Natural killer cell treated with Interleukin-12 subunit alpha and Interleukin-12 subunit beta and Interleukin-15 and Interleukin-18, amount 100 ng/mL, for 72 hours (primary cell): ENCODE data around the gene GATAD2A. TPM values are rescaled to one million over a fixed set of nuclear protein-coding genes. Genes with fewer than 3 reads are reported as not detected.

ENCODE experiments used
- ATAC-seq, 2 donors: fragments of 150-1000 bp; cut with Tn5 transposase in 1 of 2; sonication (Bioruptor Pico), chemical (Tn5 transposase) in 1 of 2; 2 replicates each; pipeline ENCODE4 v1.10.0; 2021
- DNase-seq: peaks from one replicate; pipeline ENCODE4 v3.0.0; 2022; ENCODE audit warnings: low spot score
- H3K27ac Mint-ChIP-seq, 2 donors: 1 replicate in 1 of 2; 2 replicates in 1 of 2; pipeline ENCODE4 v1.8.0; 2022; ENCODE audit warnings: mixed read lengths in 2 of 2, mild to moderate bottlenecking in 1 of 2, moderate library complexity in 1 of 2
- H3K27me3 Mint-ChIP-seq, 2 donors: 1 replicate in 1 of 2; 2 replicates in 1 of 2; pipeline ENCODE4 v1.8.0; 2022; ENCODE audit warnings: mixed read lengths in 2 of 2
- H3K36me3 Mint-ChIP-seq: one replicate; pipeline ENCODE4 v1.8.0; 2022; ENCODE audit warnings: mixed read lengths
- H3K4me1 Mint-ChIP-seq, 2 donors: 1 replicate in 1 of 2; 2 replicates in 1 of 2; pipeline ENCODE4 v1.8.0; 2022; ENCODE audit warnings: low read depth in 2 of 2, mixed read lengths in 2 of 2, mild to moderate bottlenecking in 1 of 2
- H3K4me3 Mint-ChIP-seq: one replicate; pipeline ENCODE4 v1.8.0; 2022; ENCODE audit warnings: mixed read lengths
- H3K9me3 Mint-ChIP-seq: 2 replicates; pipeline ENCODE4 v1.8.0; 2022; ENCODE audit warnings: mixed read lengths
- total RNA-seq, 2 donors: library from RNA; stranded (reverse); gene quantifications; one replicate each; pipeline ENCODE4 v1.2.3, GENCODE V29; 2022

The GATAD2A gene
- total RNA-seq, 2 donors from 2014 or later, result 171 to 224 TPM

DNA sequence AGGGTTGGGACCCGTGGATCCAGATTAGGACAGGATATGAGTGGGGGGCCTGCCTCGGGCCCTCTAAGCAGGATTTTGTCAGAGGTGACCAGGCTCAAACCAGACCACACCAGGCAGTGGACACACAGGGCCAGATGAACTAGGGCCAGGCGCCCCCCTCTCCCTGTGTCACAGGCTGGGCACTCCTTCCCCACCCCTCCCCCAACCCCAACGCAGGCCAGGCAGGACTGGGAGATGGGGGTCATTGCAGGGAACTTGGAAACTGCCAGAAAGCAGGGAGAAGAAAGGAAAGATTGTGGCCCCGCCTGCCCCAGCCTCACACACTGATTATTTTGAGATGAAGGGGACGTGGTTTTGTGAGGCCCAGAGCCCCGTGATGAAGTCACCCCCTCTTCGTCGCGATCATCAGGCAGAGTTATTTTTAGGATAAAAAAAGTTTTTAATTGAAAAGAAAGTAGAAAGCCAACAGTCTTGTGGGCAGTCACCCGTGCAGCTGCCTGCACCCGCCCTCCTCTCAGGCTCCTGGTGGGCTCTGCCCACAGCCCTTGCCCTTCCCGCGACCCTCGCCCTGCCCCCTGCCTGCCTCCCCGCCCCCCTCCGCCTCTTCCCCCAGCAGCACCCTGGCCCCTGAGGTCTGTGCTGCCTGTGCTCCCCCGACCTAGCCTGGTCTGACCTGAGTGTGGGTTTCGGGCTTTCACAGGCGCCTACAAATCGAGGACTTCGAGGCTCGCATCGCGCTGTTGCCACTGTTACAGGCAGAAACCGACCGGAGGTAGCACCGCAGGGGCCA lies 121.3 kb downstream of the GATAD2A start:
- Mint-ChIP-seq H3K4me3 (no peak overlapping the region), H3K27me3 (no peaks in the 10 kb centered on the region), H3K9me3 (no peaks in the 10 kb centered on the region), H3K4me1 (peaks cover 0 to 3% of the 10 kb centered on the region in 2 donors), H3K27ac (no peak overlapping the region), H3K36me3 (no peaks in the 10 kb centered on the region)
- DNase-seq (no peak), ATAC-seq (no peak)

DNA sequence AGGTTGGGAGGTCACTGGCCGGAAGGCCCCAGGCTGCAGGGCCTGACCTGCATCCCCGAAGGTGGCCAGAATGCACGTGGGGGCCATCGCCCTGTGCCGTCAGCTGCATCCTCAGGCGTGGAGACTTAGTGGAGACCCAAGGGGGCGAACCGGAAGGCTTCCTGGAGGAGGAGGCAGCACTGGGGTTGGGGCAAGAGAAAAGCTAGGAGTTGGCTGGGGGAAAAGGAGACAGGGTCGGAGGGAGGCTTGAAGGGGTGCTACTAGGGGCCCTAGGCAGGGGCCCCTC lies 121.8 kb downstream of the GATAD2A start:
- Mint-ChIP-seq H3K9me3 (no peaks in the 10 kb centered on the region), H3K27ac (no peak overlapping the region), H3K4me1 (peaks cover 5 to 6% of the 10 kb centered on the region in 2 donors), H3K36me3 (no peaks in the 10 kb centered on the region), H3K4me3 (no peak overlapping the region), H3K27me3 (no peaks in the 10 kb centered on the region)
- DNase-seq, result no peak
- no peak for ATAC-seq

DNA sequence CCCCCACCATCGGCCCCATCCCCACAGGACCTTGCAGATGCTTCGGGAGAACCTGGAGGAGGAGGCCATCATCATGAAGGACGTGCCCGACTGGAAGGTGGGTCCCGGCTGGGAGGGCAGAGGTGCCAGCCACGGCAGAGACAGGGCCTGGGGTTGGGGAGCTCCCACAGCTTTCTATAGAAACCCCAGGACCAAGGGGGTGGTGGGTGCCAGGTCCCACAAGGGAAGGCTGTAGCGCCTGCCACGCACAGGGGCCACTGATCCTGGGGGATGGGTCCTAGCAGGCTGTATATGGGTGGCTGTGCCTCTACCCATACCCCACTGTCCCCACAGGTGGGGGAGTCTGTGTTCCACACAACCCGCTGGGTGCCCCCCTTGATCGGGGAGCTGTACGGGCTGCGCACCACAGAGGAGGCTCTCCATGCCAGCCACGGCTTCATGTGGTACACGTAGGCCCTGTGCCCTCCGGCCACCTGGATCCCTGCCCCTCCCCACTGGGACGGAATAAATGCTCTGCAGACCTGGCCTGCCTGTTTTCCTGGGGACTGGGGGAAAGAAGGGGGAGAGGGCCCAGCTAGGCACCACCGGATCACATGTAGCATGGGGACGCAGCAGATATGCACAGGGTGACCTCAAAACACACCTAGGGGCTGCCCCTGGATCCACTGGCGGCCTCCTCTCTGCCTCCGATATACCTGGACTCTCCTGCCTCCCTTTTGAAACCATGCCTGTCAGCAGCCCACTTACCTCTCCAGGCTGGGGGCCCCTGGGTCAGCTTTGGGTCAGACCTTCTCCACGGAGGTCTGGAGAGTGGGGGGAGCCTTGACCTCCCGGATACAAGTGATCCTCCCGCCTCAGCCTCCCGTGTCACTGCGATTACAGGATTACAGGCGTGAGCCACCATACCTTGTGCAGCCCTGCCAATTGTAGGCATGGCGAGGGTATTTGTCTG lies 122.5 kb downstream of the GATAD2A start:
- peak in 1 of 2 donors; percentile 7 for ATAC-seq
- Mint-ChIP-seq H3K36me3 (no peaks in the 10 kb centered on the region), H3K27me3 (no peaks in the 10 kb centered on the region), H3K4me3 (no peak overlapping the region), H3K27ac (no peak overlapping the region), H3K4me1 (peaks cover 3 to 6% of the 10 kb centered on the region in 2 donors), H3K9me3 (no peaks in the 10 kb centered on the region)
- no peak for DNase-seq

DNA sequence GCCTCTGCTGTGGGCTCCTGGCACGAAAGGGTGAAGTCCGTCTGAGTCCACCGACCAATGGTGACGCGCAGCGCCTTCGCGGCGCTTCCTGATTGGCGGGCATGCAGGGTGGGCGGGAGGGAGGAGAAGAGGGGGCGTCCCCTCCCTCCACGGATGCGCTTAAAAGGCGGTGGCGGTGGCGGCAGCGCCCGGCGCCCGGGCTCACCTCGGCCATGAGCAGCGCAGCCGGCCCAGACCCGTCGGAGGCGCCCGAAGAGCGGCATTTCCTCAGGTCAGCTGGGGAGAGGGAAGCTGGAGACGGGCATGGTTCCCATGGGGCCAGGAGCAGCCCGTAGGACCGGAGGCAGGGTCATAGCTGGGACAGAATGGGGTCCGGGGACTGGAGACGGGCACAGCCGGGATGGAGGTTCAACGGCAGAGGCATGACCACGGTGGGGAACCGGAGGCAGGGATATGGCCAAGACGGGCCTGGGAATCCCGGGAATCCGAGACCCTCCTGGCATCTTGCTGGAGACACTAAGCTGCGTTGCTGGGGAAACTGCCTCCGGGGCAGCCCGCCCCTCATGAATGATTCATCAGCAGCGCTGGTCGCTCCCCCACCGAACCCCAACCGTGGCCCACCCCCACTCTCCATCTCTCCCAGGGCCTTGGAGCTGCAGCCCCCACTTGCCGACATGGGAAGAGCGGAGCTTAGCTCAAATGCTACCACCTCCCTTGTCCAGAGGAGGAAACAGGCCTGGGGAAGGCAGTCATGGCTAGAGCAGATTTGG lies 123.4 kb downstream of the GATAD2A start, which contains the start of gene YJEFN3:
Gene YJEFN3, plus strand, starts transcription at position 191 of the 770 bp plus-strand sequence. Its CDS starts 22 bp downstream, at position 213.
- Mint-ChIP-seq H3K4me3 (no peak within 1 kb of the TSS), H3K27me3 (no peaks in the 10 kb centered on the region), H3K9me3 (no peaks in the 10 kb centered on the region), H3K4me1 (peaks cover 3 to 6% of the 10 kb centered on the region in 2 donors), H3K27ac (peak within 1 kb of the TSS in 1 of 2 donors; percentile 31), H3K36me3 (no peaks in the 10 kb centered on the region)
- no peak for ATAC-seq
- no peak for DNase-seq

DNA sequence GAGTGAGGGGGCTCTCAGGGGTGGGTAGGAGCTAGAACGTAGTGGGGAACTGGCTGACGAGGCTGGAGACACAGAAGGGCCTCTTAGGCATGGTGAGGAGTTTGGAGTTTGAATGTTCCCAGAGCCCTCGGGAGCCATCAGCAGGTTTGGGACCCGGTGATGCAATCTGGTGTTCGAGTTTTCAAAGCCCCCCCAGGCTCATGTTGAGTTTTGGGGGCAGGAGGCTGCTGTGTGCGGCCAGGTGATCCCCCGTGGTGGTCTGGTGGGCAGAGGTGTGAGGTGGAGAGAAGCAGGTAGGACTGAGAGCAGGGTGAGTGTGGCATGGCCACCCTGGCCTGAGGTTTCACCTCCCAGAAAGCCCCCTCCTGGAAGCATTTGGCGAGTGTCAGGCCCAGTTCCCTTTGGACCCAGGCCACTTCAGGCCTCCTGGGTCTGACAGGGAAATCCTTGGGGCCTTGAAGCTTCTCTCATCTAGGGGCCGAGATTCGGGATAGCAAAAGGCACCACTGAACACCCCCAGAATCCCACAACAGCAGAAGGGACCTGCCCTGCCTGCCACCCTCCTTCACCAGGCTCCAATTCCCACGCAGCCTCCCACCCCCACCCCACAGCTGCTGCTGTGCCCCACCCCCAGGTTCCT lies 124.4 kb downstream of the GATAD2A start:
- DNase-seq, result no peak
- Mint-ChIP-seq H3K4me3 (no peak overlapping the region), H3K9me3 (no peaks in the 10 kb centered on the region), H3K36me3 (no peaks in the 10 kb centered on the region), H3K27ac (peak overlapping the region in 1 of 2 donors; percentile 31), H3K4me1 (peaks cover 3 to 6% of the 10 kb centered on the region in 2 donors), H3K27me3 (no peaks in the 10 kb centered on the region)
- ATAC-seq, result no peak

DNA sequence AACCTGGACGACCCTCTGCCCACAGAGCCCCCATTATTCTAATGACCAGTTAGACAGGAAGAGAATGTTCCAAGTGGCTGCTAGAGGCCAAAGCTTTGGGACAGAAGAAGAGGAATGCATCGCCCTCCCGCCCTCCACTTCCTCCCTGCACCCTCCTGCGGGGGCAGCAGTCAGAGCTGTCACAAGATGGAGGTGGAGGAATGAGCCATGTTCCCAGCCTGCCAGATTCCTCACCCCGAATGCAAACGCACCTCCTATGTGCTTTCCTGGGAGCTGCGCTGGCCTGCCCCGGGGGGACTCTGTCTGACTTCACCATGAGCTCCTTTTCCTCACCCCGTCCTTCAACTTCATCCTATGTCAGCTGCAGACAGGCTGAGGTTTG lies 124.9 kb downstream of the GATAD2A start:
- Mint-ChIP-seq H3K27me3 (no peaks in the 10 kb centered on the region), H3K36me3 (no peaks in the 10 kb centered on the region), H3K9me3 (no peaks in the 10 kb centered on the region), H3K4me3 (no peak overlapping the region), H3K27ac (no peak overlapping the region), H3K4me1 (peaks cover 3 to 6% of the 10 kb centered on the region in 2 donors)
- DNase-seq (no peak), ATAC-seq (no peak)

DNA sequence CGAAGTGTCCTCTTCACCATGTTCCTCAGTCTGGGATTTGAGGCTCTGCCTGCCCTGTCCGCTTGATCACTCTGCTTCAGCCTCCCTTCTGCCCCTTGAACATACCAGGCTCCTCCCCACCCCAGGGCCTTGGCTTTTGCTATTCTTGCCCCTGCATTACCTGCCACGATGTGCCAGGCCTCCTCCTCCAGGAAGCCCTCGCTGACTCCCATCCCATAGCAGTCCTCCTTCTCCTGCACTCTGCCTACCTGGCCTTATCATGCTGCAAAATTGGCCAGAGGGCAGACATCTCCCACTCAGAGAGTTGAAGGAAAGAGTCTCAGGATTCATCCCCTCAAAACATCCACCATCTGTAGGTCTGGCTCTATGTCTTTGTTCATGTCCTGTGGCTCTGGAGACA lies 125.4 kb downstream of the GATAD2A start:
- H3K27ac Mint-ChIP-seq, result no peak overlapping the region
- peaks cover 3 to 6% of the 10 kb centered on the region in 2 donors for H3K4me1 Mint-ChIP-seq
- no peaks in the 10 kb centered on the region for H3K9me3 Mint-ChIP-seq
- ATAC-seq (no peak), DNase-seq (no peak)
- H3K36me3 Mint-ChIP-seq, result no peaks in the 10 kb centered on the region
- no peaks in the 10 kb centered on the region for H3K27me3 Mint-ChIP-seq
- H3K4me3 Mint-ChIP-seq, result no peak overlapping the region

DNA sequence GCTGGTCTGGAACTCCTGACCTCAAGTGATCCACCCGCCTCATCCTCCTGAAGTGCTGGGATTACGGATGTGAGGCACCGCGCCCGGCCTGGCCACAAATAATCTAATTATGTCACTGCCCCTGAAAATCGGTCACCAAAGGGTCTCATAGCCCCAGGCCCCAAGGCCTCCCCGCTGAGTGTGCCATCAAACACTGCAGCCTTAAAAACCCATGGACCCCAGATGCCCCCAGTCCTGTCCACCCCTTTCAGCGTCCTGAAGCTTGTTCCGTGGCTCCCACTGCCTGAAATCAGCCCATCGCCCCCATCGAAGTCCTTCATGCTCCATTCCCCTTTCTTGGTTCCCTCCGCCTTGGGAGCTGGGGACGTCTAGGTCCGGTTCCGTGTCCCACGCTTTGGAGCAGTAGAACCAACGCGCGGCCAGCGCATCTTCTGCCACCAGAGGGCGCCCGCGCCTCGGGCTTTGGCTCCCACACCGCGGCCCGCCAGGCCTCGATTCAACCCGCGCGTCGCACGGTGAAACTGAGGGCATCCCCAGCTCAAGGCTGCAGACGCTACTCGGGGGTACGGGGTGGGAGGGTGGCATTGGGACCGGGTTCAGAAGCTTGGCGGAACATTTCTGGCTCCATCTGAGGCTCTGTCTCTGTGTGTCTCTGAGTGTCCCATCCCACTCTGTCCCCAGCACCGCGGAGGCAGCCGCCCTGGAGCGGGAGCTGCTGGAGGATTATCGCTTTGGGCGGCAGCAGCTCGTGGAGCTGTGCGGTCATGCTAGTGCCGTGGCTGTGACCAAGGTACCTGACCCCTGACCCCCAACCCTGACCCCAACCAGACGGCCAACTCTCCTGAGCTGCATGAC lies 126.7 kb downstream of the GATAD2A start:
- Mint-ChIP-seq H3K27me3 (peaks cover 0 to 3% of the 10 kb centered on the region in 2 donors), H3K4me3 (no peak overlapping the region), H3K27ac (no peak overlapping the region), H3K9me3 (no peaks in the 10 kb centered on the region), H3K4me1 (peaks cover 6 to 7% of the 10 kb centered on the region in 2 donors), H3K36me3 (no peaks in the 10 kb centered on the region)
- ATAC-seq (peak; percentile 78 to 82), DNase-seq (peak; percentile 86)

DNA sequence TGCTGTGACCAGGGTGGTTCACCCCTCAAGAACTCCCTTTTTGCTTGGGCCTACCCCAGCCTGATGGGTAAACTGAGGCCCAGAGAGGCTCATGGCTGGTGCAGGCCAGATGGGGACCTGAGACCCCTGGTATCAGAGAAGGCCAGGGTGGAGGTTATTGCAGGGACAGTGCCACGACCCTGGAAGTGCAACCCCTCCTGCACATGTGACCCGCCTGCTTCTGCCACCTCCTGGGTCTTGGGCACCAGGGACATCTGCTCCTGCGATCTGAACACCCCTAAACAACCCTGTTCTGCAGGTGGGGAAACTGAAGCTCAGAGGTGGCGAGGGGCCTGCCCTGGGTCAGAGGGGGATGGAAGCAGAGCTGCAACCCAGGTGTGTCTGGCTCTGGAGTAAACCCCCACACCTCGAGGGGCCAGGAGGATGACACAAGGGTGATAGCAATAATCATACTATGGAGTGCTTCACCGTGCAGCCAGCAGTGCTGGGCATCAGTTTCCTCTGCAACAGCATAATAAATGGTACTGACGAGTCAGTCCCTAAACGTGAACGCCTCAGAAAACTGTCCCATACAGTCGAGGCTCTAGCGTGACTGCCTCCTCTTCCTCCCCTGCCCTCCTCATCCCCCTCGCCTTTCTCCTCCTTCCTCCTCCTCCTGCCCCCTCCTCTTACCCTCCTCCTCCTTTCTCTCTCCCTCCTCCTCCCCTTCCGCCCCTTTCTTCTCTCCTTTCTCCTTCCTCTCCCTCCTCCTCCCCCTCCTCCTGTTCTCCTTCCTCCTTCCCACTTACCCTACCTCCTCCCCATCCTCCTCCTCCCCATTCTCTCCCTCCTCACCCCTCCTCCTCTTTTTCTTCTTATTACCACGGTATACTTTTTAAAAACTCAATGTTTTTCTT lies 127.6 kb downstream of the GATAD2A start:
- H3K9me3 Mint-ChIP-seq, result no peaks in the 10 kb centered on the region
- H3K4me3 Mint-ChIP-seq, result no peak overlapping the region
- no peak for ATAC-seq
- H3K27ac Mint-ChIP-seq, result no peak overlapping the region
- no peaks in the 10 kb centered on the region for H3K36me3 Mint-ChIP-seq
- H3K27me3 Mint-ChIP-seq, result peaks cover 0 to 7% of the 10 kb centered on the region in 2 donors
- peaks cover 6 to 12% of the 10 kb centered on the region in 2 donors for H3K4me1 Mint-ChIP-seq
- DNase-seq, result no peak

DNA sequence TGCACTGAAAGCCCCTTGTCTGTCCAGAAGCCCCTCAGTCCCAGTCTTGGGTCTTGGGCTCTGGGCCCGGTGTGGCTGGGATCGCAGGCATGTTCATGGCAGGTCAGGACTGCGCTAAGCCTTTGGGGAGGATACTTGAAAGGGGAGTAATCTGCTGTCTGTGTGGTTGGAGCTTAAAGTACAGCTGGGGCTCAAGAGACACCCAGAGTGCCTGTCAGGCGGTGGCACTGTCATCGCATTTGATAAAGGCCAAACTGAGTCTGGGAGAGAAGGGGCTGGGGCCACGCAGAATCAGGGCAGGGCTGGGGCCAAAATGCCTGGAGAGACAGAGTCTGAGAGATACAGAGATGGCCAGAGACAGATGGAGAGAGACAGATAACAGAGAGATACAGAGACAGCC lies 128.4 kb downstream of the GATAD2A start:
- Mint-ChIP-seq H3K36me3 (no peaks in the 10 kb centered on the region), H3K4me1 (peaks cover 10 to 16% of the 10 kb centered on the region in 2 donors), H3K4me3 (no peak overlapping the region), H3K27ac (no peak overlapping the region), H3K27me3 (peaks cover 0 to 10% of the 10 kb centered on the region in 2 donors), H3K9me3 (no peaks in the 10 kb centered on the region)
- no peak for DNase-seq
- no peak for ATAC-seq

DNA sequence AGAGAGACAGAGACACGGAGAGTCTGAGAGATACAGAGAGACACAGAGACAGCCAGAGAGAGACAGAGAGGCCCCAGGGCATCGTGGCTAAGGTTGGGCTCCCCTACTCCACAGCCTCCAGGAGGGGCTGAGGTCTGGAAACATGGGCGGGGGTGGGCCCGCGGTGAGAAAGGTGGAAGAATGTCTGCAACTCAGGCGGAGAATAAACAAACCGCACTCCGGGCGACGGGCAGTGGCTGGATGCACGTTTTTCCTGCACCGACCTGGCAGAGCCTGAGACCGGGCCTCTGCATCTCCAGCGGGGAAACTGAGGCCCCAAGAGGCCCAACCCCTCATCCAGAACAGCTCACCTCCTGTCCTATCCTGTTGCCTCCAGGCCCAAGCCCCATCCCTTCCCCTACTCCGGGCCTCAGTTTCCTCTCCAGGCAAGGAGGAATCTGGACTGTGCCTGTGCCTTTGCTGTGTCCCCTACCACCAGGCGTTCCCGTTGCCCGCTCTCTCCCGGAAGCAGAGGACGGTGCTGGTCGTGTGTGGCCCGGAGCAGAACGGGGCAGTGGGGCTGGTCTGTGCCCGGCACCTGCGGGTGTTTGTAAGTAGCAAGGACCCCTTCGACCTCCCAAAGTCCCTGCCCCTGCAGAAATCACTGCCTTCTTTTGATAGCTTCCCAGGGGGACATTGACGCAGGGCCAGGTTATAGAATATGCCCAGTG lies 129.2 kb downstream of the GATAD2A start:
- no peaks in the 10 kb centered on the region for H3K9me3 Mint-ChIP-seq
- H3K27ac Mint-ChIP-seq, result no peak overlapping the region
- H3K4me3 Mint-ChIP-seq, result no peak overlapping the region
- no peak for DNase-seq
- H3K4me1 Mint-ChIP-seq, result peaks cover 13 to 18% of the 10 kb centered on the region in 2 donors
- H3K27me3 Mint-ChIP-seq, result peaks cover 0 to 12% of the 10 kb centered on the region in 2 donors
- ATAC-seq, result no peak
- H3K36me3 Mint-ChIP-seq, result no peaks in the 10 kb centered on the region
